ENCODE results near the gene MET. TPM values are rescaled to one million over a fixed set of nuclear protein-coding genes. Genes with fewer than 3 reads are reported as not detected.
"Not testable (repeated sequence)": the region's sequence is repeated elsewhere in the genome, so short reads cannot be mapped to it uniquely, and the experiment has no call there.

Gene MET
- total RNA-seq, 4 donors from 2014 or later, result 3.8 to 25.0 (median 18.6) TPM

- Histone ChIP-seq H3K27me3 (peaks cover 0 to 55% (median 0%) of the 10 kb centered on the region in 4 donors), H3K9me3 (no peaks in the 10 kb centered on the region), H3K4me3 (no peak overlapping the region), H3K27ac (no peak overlapping the region), H3K4me1 (peaks cover 0 to 37% (median 15%) of the 10 kb centered on the region in 3 donors), H3K36me3 (no peaks in the 10 kb centered on the region)
- intact Hi-C loops (cut with DNase I), result no loop called here
- TF ChIP-seq POLR2A (IDR thresholded peaks at IDR 0.05) (no peak), CTCF (IDR thresholded peaks at IDR 0.05) (no peak)
- 81 to 87% methylated on average over 4 of the region's 4 CpGs for WGBS, 2 donors
- no peak for DNase-seq
These were observed 41.5 kb downstream of the MET start for GRCh38 chr7:116713500-116713899.

GRCh38 chr7:116713918-116714317, 41.9 kb downstream of the MET start:
- no peaks in the 10 kb centered on the region for H3K36me3 ChIP-seq
- no peaks in the 10 kb centered on the region for H3K9me3 ChIP-seq
- peaks cover 0 to 55% (median 0%) of the 10 kb centered on the region in 4 donors for H3K27me3 ChIP-seq
- H3K27ac ChIP-seq, result no peak overlapping the region
- peaks cover 0 to 37% (median 14%) of the 10 kb centered on the region in 3 donors for H3K4me1 ChIP-seq
- intact Hi-C loops (cut with DNase I), result no loop called here
- TF ChIP-seq POLR2A (IDR thresholded peaks at IDR 0.05) (no peak), CTCF (IDR thresholded peaks at IDR 0.05) (no peak)
- no peak overlapping the region for H3K4me3 ChIP-seq
- DNase-seq, result no peak

DNA sequence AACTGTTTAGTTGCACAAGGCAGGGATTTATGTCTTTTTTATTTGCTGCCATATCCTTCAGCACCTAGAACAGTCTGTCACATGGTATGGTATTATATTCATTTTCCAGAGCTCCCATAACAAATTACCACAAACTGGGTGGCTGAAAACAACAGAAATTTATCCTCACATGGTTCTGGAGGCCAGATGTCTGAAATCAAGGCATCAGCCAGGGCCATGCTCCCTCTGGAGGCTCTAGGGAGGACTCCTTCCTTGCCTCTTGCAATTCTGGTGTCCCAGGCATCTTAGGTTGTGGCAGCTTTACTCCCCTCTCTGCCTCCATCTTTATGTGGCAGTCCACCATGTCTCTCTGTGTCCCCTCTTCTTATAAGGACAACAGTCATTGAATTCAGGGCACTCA, 43.1 kb downstream of the MET start:
- TF ChIP-seq CTCF (IDR thresholded peaks at IDR 0.05), result no peak
- TF ChIP-seq POLR2A (IDR thresholded peaks at IDR 0.05), result no peak
- intact Hi-C loops (cut with DNase I), result no loop called here
- H3K27me3 ChIP-seq, result peaks cover 0 to 48% (median 0%) of the 10 kb centered on the region in 4 donors
- no peaks in the 10 kb centered on the region for H3K9me3 ChIP-seq
- H3K36me3 ChIP-seq, result no peaks in the 10 kb centered on the region
- DNase-seq, result no peak
- H3K27ac ChIP-seq, result no peak overlapping the region
- H3K4me1 ChIP-seq, result peaks cover 0 to 29% (median 7%) of the 10 kb centered on the region in 3 donors
- H3K4me3 ChIP-seq, result no peak overlapping the region

DNA sequence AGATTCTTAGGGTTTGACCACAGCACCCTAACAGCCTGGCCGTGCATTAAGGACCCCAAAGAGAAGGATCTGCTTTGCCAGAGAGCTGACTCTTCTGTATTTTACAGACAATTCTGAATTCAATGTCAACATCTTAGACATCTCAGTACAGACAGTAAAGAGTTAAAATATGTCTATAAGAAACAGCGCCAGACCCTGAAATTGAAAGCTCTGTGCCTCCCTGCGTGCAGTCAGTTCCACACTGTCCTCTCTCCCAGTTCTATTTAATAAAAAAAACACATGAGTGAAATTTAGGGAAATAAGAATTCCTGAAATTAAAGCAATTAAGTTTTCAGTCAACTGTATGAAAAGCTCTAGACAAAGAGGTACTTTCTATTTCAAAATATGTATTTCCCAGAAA, 45.1 kb downstream of the MET start:
- no peaks in the 10 kb centered on the region for H3K36me3 ChIP-seq
- H3K27ac ChIP-seq, result no peak overlapping the region
- 23 to 27% methylated on average over 3 of the region's 3 CpGs for WGBS, 2 donors
- intact Hi-C loops (cut with DNase I), result no loop called here
- peaks cover 0 to 41% (median 0%) of the 10 kb centered on the region in 4 donors for H3K27me3 ChIP-seq
- DNase-seq, result no peak
- no peaks in the 10 kb centered on the region for H3K9me3 ChIP-seq
- TF ChIP-seq CTCF (IDR thresholded peaks at IDR 0.05) (no peak), POLR2A (IDR thresholded peaks at IDR 0.05) (no peak)
- peaks cover 0 to 8% (median 7%) of the 10 kb centered on the region in 3 donors for H3K4me1 ChIP-seq
- no peak overlapping the region for H3K4me3 ChIP-seq

GRCh38 chr7:116723959-116724529, 52.0 kb downstream of the MET start:
- H3K4me1 ChIP-seq; H3K9me3 ChIP-seq; H3K4me3 ChIP-seq; intact Hi-C loops (cut with DNase I); H3K27me3 ChIP-seq; DNase-seq; H3K36me3 ChIP-seq; H3K27ac ChIP-seq: not testable (repeated sequence)
- WGBS, 2 donors, result 86 to 87% methylated on average over 9 to 14 of the region's 31 CpGs
